KOPT-K1 (cell line): ENCODE results near the gene PLSCR5.

Experiments
- H3K27ac ChIP-seq: fragments of 200-600 bp; sonication (generic); 2 replicates; pipeline ENCODE4 v1.5.1; 2016; ENCODE audit warnings: antibody characterized with exemption, mild to moderate bottlenecking, low read depth, low read length; ENCODE audit not compliant: poor library complexity, severe bottlenecking
- H3K36me3 ChIP-seq: fragments of 200-600 bp; sonication (generic); 2 replicates; pipeline ENCODE4 v1.5.1; 2017; ENCODE audit warnings: antibody characterized with exemption, mild to moderate bottlenecking, low read length, moderate library complexity; ENCODE audit not compliant: insufficient read depth
- H3K9me3 ChIP-seq: fragments of 200-600 bp; sonication (generic); 2 replicates; pipeline ENCODE4 v1.5.1; 2017; ENCODE audit warnings: antibody characterized with exemption, low read length, mild to moderate bottlenecking; ENCODE audit not compliant: insufficient read depth, poor library complexity, severe bottlenecking

The PLSCR5 gene

DNA sequence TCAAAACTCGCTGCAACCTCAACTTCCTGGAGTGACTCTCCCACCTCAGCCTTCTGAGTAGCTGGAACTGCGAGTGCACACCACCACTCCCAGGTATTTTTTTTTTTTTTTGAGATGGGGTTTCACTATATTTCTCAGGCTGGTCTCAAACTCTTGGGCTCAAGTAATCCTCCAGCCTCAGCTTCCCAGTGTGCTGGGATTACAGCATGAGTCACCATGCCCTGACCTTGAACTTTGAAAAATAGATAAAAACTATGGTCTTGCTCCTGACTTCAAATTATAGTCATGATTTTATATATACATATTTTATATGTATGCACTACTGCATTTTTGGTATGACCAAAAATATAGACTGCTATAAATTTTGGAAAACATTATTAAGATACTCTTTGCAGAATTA is 6.9 kb upstream of the PLSCR5 start:
- no peaks in the 10 kb centered on the region for H3K36me3 ChIP-seq
- H3K9me3 ChIP-seq: no peaks in the 10 kb centered on the region
- no peak overlapping the region for H3K27ac ChIP-seq

DNA sequence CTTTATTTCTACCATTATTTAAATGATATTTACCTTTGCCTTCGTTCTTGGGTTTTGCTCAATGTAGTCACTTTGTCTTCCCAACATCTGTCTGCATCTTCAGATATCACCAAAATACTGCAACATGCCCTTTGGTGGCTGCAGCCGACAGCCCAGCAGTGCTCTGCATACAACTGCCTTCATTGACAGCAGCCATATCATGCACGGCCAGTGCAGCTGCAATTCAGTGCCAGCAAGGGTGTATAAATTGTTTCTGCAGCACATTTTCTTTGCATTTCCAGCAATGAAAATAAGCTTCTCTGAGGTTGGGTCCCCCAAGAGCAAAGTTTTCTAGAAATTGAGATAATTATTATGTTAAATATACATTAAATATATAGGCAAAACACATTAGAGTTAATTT is 6.0 kb upstream of the PLSCR5 start:
- H3K27ac ChIP-seq: no peak overlapping the region
- no peaks in the 10 kb centered on the region for H3K36me3 ChIP-seq
- no peaks in the 10 kb centered on the region for H3K9me3 ChIP-seq

DNA sequence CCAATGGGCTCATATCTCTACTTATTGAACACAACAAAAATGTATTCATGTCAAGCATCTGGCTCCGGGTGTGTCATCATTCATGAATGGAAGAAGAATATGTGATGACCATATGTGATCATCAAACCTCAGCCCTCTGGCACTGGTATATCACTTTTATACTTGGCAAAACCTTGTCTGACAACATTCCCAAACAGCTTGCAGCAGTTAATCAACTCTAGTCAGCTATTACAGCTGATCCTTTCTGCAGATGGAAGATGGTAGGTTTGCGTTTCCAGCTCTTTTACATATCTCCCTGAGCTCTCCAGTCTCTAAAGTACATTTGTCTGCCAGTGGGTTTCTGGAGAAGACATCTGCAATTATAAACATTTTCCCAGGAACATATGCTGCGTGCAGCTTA is 6.6 kb downstream of the PLSCR5 start:
- Histone ChIP-seq H3K9me3 (no peaks in the 10 kb centered on the region), H3K27ac (no peak overlapping the region), H3K36me3 (no peaks in the 10 kb centered on the region)

DNA sequence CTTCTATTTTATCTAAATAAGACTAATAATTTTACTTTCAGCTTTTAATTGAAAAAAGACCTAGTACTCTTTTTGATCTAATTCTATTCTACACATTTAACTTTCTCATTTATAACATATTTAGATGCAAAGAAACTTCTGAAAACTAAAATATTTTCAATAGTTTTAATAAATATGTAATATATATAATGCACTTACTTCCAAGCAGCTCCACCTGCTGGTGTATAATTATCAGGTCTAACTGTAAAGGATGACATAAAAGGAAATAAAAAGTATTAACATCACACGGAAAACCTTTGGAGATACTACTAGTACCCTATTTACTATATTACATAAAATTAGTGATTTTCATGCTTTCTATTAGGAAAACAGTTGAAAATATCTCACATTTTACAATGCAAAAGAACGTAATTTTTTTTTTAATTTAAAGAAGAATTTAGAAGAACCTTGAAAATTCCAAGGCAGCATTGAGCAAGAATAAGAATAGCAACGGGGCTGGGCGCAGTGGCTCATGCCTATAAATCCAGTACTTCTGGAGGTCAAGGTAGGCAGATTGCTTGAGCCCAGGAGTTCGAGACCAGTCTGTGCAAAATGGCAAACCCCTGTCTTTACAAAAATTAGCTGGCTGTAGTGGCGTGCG is 10.2 kb downstream of the PLSCR5 start:
- no peak overlapping the region for H3K27ac ChIP-seq
- H3K36me3 ChIP-seq: no peaks in the 10 kb centered on the region
- no peaks in the 10 kb centered on the region for H3K9me3 ChIP-seq

DNA sequence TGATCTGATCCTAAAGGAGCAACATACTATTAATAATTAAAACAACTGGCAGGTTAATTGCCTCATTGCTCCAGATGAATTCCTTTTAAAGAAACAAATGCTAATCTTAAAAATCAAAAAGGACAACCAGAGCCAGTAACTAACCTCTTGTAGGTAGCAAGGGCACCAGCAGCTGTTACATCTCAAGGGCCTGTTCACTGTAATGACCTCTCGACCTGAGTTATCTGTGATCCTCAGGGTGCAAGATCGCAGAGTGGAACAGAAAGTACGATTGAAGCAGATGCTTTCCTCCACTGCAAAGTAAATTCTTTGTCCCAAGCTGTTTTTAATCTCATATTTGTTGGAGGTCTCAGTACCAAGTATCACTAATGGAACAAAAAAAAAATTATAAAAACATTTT is 11.4 kb downstream of the PLSCR5 start:
- no peaks in the 10 kb centered on the region for H3K9me3 ChIP-seq
- H3K36me3 ChIP-seq: no peaks in the 10 kb centered on the region
- H3K27ac ChIP-seq: no peak overlapping the region

DNA sequence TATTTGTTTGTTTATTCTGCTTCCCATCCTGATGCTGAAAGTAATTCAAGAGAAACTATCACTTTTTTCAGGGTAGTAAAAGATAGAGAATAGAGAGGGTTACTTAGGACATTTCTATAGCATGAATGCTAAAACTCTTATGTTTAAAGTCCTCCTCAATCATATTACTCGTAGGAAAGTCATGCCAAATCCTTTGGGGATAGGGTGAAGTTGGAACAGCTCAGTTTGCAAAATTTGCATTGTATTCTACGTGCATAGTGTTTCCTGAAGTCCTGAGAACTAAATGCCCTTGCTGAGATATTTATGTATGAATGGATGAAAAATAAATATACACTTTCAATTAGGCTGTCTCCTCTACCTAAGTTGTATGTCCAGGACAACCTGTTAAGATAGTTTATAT is 14.6 kb downstream of the PLSCR5 start:
- Histone ChIP-seq H3K36me3 (no peaks in the 10 kb centered on the region), H3K9me3 (no peaks in the 10 kb centered on the region), H3K27ac (no peak overlapping the region)

DNA sequence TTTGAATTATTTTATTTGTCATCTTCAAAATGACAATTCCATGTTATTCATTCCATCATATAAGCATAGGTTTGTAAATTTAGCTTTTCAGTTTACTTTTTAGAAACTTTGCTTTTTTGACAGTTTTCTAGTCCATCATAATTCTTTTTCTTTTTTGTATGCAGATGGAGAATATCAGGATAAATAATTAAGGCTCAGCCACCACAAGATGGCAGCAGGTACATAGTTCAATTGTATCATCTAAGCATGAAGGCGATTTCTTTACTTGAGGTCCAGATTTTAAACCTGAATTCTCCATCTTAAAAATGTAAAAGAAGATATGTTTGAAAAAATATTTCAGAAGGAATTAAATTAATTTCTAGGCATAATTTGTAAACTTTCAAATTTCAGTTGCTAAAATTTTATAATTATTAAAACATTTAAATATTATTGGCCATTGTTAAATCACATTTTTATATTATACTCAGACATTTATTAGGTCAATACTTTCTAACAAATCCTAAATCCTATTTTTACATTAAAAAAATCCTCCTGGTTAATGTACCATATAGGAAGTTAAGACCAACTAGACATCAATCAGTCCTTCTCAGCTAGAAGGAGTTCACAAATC is 15.1 kb downstream of the PLSCR5 start:
- no peaks in the 10 kb centered on the region for H3K36me3 ChIP-seq
- H3K27ac ChIP-seq: no peak overlapping the region

DNA sequence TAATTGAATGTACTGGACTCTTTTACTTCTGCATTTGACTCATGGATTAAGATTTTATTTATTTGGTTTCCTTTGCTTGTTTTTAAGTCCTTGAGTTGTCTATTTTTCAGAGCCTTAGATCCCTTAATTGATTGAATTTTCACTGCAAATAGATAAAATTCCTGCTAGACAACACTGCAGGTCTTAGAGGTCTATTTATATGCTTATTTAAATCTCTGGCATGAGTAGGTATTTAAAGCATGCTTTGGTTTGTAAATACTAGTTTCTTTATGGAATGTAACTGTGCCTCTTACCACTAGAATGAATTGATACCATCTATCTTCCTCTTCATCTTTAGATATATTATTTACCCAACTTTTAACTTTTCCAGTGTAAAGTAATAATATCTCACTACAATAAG is 20.0 kb downstream of the PLSCR5 start:
- Histone ChIP-seq H3K27ac (no peak overlapping the region), H3K36me3 (no peaks in the 10 kb centered on the region), H3K9me3 (peaks cover 17% of the 10 kb centered on the region)

More for the DNA sequence above, 15.1 kb downstream of the PLSCR5 start:
- no peaks in the 10 kb centered on the region for H3K9me3 ChIP-seq

DNA sequence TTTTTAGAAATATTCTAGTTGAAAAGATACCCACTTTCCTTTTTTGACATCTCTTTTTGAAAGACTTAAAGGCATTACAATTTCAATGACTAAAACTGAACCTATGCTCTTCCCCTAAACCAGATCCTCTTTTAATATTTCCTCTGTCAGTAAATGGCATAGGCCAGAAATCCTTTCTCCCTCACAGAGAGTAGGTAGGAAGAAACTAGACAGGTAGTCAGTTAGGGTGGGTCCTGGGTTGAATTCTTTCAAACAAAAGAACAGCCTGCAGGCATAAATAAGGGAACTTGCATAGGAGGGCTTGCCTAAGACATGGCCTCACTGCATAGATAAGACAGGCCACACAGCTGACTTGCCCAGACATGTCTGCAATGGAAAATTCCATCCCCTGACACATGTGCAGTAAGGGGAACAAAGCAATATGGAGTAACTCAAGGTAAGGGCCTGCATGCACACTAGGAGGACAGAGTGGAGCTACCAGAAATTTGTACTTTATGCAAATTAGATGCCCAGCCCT is 23.1 kb downstream of the PLSCR5 start:
- H3K27ac ChIP-seq: no peak overlapping the region

DNA sequence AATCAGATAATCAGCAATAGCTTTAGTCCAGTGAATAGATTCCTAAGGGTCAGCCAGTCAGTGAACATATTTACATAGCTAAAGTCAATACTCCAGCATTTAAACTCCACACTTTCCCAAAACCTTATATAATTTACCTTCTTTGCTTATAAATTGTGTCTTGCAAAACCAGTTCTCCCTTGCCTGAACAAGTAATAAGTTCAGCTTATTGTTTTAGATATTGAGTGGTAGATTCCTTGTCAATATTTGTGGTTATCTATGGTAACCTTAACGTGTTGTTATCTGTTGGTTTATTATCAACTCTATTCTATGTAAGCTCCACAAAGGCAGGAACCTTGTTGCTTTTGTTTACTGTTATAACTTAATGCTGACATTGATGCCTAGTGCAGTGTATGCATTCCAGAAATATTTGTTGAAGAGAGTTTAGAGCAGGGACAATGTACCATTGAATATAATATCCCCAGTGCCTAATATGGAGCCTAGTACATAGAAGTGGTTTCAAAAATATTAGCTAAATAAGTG is 24.0 kb downstream of the PLSCR5 start:
- H3K36me3 ChIP-seq: no peaks in the 10 kb centered on the region
- H3K27ac ChIP-seq: no peak overlapping the region
- H3K9me3 ChIP-seq: peaks cover 17% of the 10 kb centered on the region

More for the DNA sequence above, 23.1 kb downstream of the PLSCR5 start:
- peaks cover 17% of the 10 kb centered on the region for H3K9me3 ChIP-seq
- no peaks in the 10 kb centered on the region for H3K36me3 ChIP-seq

DNA sequence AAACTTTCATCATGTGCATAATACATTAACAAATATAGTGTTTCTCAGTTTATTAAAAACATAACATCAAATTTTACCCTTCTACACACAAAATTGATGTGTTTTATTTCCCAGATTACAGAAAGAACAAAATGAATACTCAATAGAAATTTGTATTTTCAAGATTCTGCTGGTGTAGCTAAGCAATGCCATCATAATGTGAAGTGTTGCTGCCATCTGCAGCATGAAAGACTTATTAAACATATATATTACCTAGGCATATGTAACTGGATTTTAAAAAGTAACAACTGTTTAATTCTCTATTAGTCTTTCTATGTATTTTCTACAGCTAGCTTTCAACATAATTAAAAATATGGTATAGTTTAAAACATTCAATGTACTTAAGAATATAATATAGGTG is 27.5 kb downstream of the PLSCR5 start:
- peaks cover 7% of the 10 kb centered on the region for H3K9me3 ChIP-seq
- no peak overlapping the region for H3K27ac ChIP-seq
- no peaks in the 10 kb centered on the region for H3K36me3 ChIP-seq

DNA sequence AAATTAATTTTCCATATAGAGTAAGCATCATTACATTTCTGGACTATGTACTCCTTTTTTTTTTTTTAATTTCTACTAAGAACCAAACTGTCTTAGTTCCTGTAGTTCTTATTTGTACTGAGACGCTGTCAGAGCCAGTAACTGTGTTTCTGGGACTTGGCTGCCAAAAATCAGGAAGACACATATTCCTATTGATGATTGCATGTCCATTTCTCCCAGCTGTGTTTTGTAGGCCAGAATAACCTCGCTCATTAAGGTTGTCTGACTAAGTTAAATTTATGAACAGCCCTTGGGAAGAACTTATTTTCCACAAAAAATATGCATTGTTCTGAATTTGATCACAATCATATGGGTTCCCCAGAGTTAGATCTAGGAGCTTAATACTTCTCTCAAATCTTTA is 29.5 kb downstream of the PLSCR5 start:
- no peak overlapping the region for H3K27ac ChIP-seq
- H3K9me3 ChIP-seq: no peaks in the 10 kb centered on the region
- H3K36me3 ChIP-seq: no peaks in the 10 kb centered on the region

DNA sequence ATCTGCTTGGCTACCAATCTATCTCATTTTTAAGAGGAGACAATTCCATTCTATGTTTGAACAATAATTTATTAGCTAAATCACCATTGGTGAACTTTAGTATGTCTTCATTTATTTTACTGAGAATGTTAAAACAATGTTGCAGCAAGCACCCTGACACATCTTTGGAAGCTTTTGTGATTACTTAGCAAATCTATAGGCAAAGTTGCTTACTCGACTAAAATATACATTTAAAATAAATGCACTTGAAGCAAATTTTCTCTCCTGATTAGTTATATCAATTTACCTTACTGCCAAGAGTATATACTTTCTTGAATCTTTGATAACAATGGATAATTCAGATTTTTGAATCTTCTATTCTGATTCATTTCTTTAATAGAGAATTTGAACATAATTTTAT is 31.0 kb downstream of the PLSCR5 start:
- no peak overlapping the region for H3K27ac ChIP-seq
- H3K36me3 ChIP-seq: no peaks in the 10 kb centered on the region
- no peaks in the 10 kb centered on the region for H3K9me3 ChIP-seq

DNA sequence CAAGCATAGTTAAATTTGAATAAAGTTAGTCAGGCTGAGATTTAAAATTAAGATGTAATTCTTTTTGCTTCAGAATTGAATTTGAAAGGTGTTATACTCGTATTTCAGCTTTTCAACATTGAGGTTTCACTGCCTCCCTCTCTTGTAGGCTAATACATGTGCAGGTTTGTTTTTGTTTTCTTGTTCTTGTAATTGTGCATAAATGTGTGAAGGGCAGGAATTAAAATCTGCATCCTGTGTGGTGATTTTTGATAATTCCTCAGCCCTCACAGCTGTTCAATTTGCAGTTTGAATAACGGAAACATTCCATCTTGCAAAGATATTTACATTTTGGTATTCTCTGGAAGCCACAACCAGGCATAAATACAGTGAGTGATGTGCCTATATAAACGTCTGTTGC is 35.8 kb downstream of the PLSCR5 start:
- Histone ChIP-seq H3K36me3 (no peaks in the 10 kb centered on the region), H3K27ac (no peak overlapping the region), H3K9me3 (no peaks in the 10 kb centered on the region)

DNA sequence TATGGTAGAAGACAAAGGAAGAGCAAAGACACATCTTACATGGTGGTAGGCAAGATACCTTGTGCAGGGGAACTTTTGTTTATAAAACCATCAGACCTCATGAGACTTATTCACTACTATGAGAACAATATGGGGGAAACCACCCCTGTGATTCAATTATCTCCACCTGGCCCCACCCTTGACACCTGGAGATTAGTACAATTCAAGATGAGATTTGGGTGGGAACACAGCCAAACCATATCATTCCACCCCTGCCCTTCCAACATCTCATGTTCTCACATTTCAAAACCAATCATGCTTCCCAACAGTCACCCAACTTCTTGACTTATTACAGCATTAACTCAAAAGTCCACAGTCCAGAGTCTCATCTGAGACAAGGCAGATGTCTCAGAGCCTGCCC is 39.0 kb downstream of the PLSCR5 start:
- Histone ChIP-seq H3K9me3 (no peaks in the 10 kb centered on the region), H3K27ac (no peak overlapping the region), H3K36me3 (no peaks in the 10 kb centered on the region)

DNA sequence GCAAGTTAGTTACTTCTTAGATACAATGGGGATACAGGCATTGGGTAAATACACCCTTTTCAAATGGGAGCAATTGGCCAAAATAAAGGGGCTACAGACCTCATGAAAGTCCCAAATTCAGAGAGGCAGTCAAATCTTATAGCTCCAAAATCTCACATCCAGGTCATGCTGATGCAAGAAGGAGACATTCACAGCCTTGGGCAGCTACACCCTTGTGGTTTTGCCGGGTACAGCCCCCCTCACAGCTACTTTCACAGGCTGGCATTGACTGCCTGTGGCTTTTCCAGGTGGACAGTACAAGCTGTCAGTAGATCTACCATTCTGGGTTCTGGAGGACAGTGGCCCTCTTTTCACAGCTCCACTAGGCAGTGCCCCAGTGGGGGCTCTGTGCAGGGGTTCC is 43.3 kb downstream of the PLSCR5 start:
- H3K9me3 ChIP-seq: no peaks in the 10 kb centered on the region
- H3K27ac ChIP-seq: no peak overlapping the region
- H3K36me3 ChIP-seq: no peaks in the 10 kb centered on the region
